HS-5 (cell line): ENCODE measurements around the gene TMEM218.

Source experiments
- DNase-seq: peaks from one replicate; pipeline ENCODE4 v3.0.0-alpha.2; 2012; ENCODE audit warnings: low read depth

The TMEM218 gene

GRCh38 chr11:125055107-125055715 is 56.2 kb downstream of the TMEM218 start:
- no peak for DNase-seq

DNA sequence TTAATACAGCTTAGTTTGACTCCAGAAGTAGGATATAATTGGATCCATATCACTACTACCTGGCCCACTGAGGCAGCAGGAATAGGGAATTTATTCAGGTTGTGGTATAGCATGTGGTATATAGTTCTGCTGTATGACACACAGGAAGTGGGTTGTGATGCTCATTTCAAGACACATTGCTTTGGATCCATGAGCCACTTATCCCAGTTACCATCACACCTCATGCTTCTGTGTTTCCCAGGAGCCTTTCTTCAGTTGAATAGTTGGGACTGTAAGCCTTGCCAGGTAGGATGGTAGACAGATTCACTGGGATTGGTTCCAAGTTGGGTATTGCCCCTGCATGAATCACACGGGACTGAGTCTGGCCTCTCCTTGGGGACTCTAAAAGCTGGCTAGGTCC is 58.3 kb downstream of the TMEM218 start:
- no peak for DNase-seq

DNA sequence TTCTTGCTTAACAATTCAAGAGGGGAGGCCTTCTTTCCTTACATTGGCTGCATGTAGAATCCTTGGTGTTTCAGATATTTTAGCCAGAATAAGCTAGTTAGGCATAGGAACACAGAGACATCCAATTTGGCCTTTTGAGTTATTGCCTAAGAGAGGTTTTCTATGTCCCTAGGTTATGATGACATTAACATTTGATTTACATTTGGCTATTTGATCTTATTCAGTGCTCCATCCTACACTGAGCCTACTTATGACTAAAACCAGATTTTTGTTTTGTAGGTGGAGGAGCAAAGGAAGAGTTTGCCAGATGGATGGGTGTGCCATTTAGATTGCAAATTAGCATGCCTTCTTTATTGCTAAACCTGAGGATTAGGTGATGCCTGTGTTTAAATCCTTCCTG is 59.4 kb downstream of the TMEM218 start:
- no peak for DNase-seq

DNA sequence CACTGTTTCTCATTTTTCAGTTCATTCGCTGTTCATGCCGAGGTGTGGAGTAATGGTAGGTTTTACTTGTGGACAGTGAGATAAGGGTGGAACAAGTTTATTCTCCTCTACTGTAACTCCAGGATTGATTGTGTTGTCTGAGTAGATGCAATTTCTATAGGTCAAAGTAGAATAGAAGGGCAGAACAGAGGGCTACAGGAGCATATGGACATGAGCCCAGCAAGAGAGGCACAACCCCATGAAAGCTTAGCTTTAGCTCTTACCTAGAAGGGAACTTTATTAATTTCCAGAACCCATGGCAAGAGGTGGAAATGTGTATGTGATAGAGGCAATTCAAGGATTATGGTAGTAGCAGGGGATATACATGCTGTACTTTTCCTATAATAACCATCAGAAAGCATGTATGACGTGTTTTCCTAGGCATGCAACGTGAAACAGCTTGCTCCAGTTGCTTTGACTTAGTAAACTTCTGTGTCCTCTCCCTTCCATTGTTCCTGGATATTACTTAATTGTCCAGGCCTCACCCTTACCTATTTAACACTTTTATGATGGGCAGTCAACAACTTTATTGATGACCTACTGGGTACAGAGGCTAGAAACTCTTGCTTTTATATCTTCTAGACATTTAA is 62.1 kb downstream of the TMEM218 start:
- DNase-seq: no peak
